Activated T-cell treated with anti-CD3 and anti-CD28 coated beads, Interleukin-2, amount 50 U/mL, for 1 hour (primary cell): ENCODE measurements around the gene GALNT14.
"Not testable (repeated sequence)": the region's sequence is repeated elsewhere in the genome, so short reads cannot be mapped to it uniquely, and the experiment has no call there.

ENCODE experiments used
- DNase-seq: peaks from one replicate; pipeline ENCODE4 v3.0.0-alpha.2; 2020

Gene GALNT14

DNA sequence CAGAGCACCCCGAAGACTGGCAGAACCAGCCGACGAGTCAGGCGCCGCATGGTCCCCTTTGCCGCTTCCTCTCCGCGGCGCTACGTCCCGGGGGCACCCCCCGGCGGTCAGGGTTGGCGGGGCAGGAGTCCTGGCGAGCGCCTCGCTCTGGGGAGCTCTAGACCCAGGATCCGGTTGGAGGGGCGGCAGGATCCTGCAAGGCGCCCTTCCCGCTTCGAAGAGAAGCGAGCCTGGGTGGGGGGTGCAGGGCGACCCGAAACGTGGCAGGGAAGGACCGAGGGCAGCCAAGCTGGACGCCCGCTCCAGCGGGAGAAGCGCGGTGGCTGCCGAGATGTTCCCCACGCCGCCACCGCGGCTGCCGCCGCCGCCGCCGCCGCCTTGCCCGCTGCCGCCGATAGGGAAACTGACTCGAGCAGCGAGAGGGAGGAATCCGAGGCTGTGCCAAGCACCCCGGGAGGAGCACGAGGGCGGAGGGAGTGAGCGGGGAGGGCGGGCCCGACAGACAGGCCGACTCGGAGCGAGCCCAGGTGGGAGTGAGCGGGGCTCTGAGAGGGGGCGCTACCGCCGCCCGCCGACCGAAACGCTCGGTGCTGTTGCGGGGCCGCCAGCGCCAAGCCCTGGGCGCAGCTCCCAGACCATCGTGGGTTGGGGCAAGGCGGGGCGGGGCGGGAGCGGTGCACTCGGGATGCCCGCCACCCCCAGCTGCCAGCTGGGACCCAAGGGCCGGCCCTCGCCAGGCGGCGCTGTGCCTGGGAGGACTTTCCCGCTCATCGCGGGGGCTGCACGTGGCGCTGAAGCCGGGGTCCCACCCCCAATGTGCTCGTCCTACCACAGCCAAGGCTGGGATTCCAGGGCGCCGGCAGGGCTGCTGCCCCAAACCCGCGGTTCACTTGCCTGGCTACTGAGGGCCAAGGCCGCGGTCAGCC lies at the start of gene GALNT14:
Gene GALNT14, minus strand, starts transcription at position 404 of the 926 bp plus-strand sequence. Its CDS starts 354 bp downstream, at position 50.
- peak; percentile 27 for DNase-seq

GRCh38 chr2:31187166-31187565 lies 48.9 kb upstream of the GALNT14 start:
- no peak for DNase-seq

- DNase-seq, result not testable (repeated sequence)
These were observed 45.7 kb upstream of the GALNT14 start for GRCh38 chr2:31183973-31184372.

DNA sequence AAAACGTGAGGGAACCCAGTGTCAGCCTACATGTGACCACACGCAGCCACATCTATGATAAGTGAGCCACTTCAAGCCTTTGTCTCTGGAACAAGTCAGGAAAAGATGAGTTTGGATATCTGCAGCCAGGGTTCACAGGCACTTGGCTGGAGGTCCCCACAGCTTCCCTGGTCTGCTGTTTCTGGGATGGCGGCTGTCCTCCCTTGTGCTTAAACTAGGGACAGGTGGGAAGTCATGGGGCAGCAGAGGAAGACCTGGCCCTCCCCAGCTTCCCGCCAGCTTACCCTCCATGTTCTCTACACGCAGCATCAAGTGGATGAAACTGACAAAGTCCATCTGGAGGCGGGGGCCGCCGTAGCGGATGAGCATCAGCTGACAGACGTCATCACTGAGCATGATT lies 38.5 kb upstream of the GALNT14 start:
- DNase-seq, result no peak

DNA sequence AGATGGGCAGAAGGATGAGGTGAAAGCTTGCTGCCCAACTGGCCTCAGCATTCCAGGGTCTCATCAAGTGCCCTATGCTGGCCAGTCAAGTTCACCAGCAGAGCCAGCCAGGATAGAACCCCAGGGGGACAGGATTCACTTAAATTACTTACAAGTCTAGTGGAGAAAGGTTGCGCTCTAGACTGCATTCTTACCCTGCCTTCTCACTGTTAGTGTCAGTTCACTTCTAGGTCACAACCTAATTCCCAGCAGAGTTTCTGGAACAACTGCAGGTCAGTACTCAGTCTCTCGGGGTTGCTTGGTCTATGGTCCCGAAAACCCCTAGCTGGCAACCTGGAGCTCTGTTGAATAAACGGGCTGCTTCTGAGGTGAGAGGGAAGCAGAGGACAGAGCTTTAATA lies 32.9 kb upstream of the GALNT14 start:
- no peak for DNase-seq

- DNase-seq, result peak; percentile 35
These were observed 31.9 kb upstream of the GALNT14 start for GRCh38 chr2:31170071-31170698.

GRCh38 chr2:31168291-31168690 lies 30.1 kb upstream of the GALNT14 start:
- no peak for DNase-seq

GRCh38 chr2:31166925-31167324 lies 28.7 kb upstream of the GALNT14 start:
- DNase-seq, result no peak

GRCh38 chr2:31163011-31163539 lies 24.8 kb upstream of the GALNT14 start:
- DNase-seq, result no peak

GRCh38 chr2:31161637-31162036 lies 23.4 kb upstream of the GALNT14 start:
- DNase-seq, result no peak

GRCh38 chr2:31151501-31151900 lies 13.3 kb upstream of the GALNT14 start:
- DNase-seq, result no peak

GRCh38 chr2:31150120-31150670 lies 12.0 kb upstream of the GALNT14 start:
- no peak for DNase-seq

- no peak for DNase-seq
These were observed 10.3 kb upstream of the GALNT14 start for GRCh38 chr2:31148514-31148913.

DNA sequence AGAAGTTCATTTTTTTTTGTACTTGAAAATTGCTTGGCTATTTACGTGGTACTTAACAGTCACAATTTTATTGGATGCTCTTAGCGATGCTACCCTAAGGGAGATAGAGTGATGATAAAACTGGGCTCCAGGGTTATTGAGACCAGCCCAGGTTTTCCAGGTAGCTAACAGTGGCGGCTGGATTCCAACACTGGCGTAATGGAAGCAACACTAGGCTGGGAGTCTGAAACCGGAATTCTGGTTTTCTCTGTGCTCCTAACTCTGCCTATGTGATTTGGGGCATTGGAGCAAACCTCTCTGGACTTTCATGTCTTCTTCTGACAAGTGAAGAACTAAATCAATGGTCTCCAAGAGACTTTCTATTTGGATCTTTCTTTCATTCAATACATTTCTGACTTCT lies 9.4 kb upstream of the GALNT14 start:
- no peak for DNase-seq

GRCh38 chr2:31142110-31142509 lies 3.9 kb upstream of the GALNT14 start:
- DNase-seq, result no peak

DNA sequence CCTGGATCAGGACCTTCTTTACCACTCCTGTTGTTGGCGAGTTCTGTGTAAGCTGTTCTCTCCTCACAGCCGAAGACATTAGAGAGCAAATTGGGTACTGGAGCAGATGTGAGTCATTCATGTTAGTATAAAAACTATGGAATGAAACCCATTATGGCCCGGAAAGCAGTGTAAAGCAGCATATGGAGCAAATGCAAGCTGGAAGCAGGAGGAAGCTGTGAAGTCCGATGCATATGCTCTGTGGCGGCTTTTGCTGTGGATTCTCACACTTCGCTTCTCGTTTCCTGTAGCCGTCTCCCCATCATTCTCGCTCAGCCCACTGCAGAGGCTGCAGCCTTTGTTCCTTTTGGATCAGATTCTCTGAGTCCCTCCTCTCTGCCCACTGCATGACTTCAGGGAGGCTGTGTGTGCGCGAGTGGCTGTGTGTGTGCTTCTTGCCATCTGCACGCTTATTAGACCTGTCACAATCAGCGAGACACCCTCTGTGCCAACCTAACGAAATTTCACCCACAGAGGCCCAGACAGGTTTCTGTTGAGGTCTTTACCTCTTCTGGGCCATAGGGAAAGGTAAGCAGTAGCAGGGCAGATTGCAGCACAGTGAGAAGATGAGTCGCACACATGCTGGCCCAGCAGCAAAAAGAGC lies 3.3 kb upstream of the GALNT14 start:
- no peak for DNase-seq

DNA sequence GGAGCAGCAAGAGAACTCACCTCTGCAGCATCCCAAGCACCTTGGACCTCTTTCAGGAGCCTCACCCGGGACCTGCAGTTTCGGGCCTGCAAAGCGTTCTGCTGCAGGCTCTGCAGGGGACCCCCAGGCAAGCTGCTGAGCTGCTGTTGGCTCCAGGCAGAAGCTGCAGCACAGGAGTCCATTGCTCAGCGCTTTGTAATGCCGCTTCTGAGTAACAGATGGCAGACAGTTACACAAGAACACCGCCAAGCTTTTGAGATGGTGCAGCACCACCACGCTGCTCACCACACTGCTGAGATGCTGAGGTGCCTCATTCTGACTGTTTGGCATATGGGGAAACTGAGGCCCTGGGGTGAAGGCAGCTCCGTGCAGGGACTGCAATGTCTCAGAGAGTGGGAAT lies 1.9 kb upstream of the GALNT14 start:
- no peak for DNase-seq

- DNase-seq, result no peak
These were observed 1.4 kb upstream of the GALNT14 start for GRCh38 chr2:31139671-31140070.

DNA sequence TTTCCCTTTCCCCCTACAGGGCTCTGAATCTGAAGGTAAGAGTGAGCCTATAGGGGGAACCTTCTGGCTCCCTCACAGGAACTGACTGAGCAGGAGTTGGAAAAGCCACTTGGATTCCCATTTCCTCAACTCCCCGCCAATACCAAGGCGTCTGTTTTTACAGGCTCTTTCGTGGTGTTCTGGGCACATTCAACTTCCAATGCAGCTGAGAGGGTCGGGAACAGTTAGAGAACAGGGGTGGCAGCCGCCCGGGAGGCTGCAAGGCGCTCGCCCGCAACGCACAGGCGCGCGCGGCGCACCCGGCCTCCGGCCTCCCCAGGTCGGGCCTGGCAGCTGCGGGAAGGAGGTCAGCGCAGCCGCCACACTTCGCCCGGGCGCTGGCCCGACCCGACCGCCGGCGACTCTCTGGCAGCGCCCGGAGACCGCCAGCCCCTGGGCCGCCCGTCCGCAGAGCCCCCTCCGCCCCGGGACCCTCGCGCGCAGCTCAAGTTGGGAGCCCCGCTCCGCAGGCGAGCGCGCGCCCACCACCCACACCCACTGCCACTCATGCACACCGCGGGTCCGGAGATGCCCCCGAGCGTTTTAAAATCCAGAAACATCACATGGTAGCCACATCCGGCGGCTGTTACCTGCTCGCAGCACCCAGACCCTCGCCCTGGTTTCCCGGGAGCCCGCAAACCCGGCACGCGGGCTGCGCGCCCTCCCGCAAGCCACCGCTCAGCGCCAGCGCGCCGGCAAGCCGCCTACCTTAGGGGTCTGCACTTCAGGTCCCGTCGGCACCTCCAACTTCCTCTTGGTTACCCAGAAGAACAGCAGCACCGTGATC lies 816 bp downstream of the GALNT14 start:
- no peak for DNase-seq

DNA sequence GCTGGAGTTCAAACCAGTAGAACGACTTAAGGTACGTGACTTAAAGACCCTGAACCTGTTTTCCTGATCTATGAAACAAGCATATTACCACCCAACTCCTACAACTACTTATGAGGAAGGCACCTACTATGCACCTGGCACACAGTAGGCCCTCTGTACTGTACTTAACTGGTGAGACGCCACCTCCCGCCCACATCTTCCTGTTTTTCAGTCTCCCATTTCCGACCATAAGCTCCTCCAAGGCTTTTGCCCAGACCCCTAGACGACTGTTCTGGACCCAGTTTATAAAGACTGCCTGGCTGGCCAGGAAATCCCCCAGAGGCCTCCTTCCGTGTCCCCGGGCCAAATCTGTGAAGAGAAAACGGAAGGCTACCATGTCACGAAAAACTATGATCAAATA lies 1.5 kb downstream of the GALNT14 start:
- no peak for DNase-seq

DNA sequence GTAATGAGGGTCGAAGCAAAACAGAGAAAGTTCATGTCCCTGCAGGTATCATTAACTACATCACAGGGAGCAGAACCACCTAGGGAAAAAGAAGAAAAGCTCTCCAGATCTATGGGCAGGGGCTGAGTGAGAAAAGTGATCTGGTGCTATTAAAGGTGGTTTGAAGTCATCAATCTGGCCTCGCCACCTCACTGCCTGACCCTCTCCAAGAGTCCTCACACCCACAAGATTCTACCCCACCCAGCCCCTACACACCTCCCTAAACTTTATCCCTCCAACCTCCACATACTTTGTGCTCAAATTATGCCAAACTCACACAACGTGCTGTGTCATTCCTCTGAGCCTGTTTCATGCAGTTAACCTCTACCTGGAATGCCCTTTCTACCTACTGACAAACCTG lies 2.2 kb downstream of the GALNT14 start:
- no peak for DNase-seq

GRCh38 chr2:31134480-31134879 lies 3.8 kb downstream of the GALNT14 start:
- no peak for DNase-seq
